ENCODE results near the gene EHMT1.

GRCh38 chr9:137615387-137615871 is 3.4 kb upstream of the EHMT1 start:
- TF ChIP-seq POLR2A (IDR thresholded peaks at IDR 0.05; ENCODE audit: control extremely low read depth in 1 of 2, low read depth in 2 of 2, low read length in 2 of 2) (no peak), CREB1 (IDR thresholded peaks at IDR 0.05) (no peak), SP2 (IDR thresholded peaks at IDR 0.05; ENCODE audit: low read length) (no peak), HDAC2 (IDR thresholded peaks at IDR 0.05; ENCODE audit: borderline replicate concordance in 1 of 2, low read depth in 2 of 2, low read length in 2 of 2) (no peak), CTCF (IDR thresholded peaks at IDR 0.05; ENCODE audit: control extremely low read depth in 1 of 3, insufficient read depth in 1 of 3, low read depth in 1 of 3, low read length in 3 of 3) (no peak), TCF12 (IDR thresholded peaks at IDR 0.05; ENCODE audit: low read depth, low read length) (no peak), HDAC6 (IDR thresholded peaks at IDR 0.05; ENCODE audit: low read depth, low read length) (no peak), MAX (IDR thresholded peaks at IDR 0.05) (no peak), ASH2L (IDR thresholded peaks at IDR 0.05; ENCODE audit: low read length) (no peak)

All from H1 (cell line).